ENCODE measurements around the gene DIP2C.
"Not testable (repeated sequence)": the region's sequence is repeated elsewhere in the genome, so short reads cannot be mapped to it uniquely, and the experiment has no call there.

Gene DIP2C

GRCh38 chr10:310976-311639 is 378.4 kb downstream of the DIP2C start:
- no peak for DNase-seq

- DNase-seq, result no peak
Measured at GRCh38 chr10:310371-310770, 379.1 kb downstream of the DIP2C start.

- DNase-seq, result no peak
Measured at GRCh38 chr10:308572-309085, 380.8 kb downstream of the DIP2C start.

GRCh38 chr10:308101-308500 is 381.4 kb downstream of the DIP2C start:
- DNase-seq, result no peak

- no peak for DNase-seq
Measured at GRCh38 chr10:307659-308058, 381.8 kb downstream of the DIP2C start.

GRCh38 chr10:306675-307185 is 382.7 kb downstream of the DIP2C start:
- DNase-seq, result no peak

- DNase-seq, result no peak
Measured at GRCh38 chr10:306007-306674, 383.3 kb downstream of the DIP2C start.

GRCh38 chr10:305034-305433 is 384.4 kb downstream of the DIP2C start:
- no peak for DNase-seq

GRCh38 chr10:301536-301935 is 387.9 kb downstream of the DIP2C start:
- no peak for DNase-seq

GRCh38 chr10:300580-300979 is 388.9 kb downstream of the DIP2C start:
- DNase-seq, result not testable (repeated sequence)

GRCh38 chr10:299969-300368 is 389.5 kb downstream of the DIP2C start:
- DNase-seq, result no peak

- no peak for DNase-seq
Measured at GRCh38 chr10:299512-299911, 390.0 kb downstream of the DIP2C start.

GRCh38 chr10:298033-298432 is 391.4 kb downstream of the DIP2C start:
- DNase-seq, result no peak

GRCh38 chr10:297567-297966 is 391.9 kb downstream of the DIP2C start:
- no peak for DNase-seq

- DNase-seq, result no peak
Measured at GRCh38 chr10:293636-294035, 395.8 kb downstream of the DIP2C start.

GRCh38 chr10:290026-290725 is 399.3 kb downstream of the DIP2C start:
- DNase-seq, result no peak

GRCh38 chr10:289581-289980 is 399.9 kb downstream of the DIP2C start:
- no peak for DNase-seq

GRCh38 chr10:288316-289200 is 400.9 kb downstream of the DIP2C start:
- DNase-seq, result no peak

GRCh38 chr10:287814-288213 is 401.7 kb downstream of the DIP2C start:
- no peak for DNase-seq

GRCh38 chr10:287026-287709 is 402.3 kb downstream of the DIP2C start:
- no peak for DNase-seq

GRCh38 chr10:285216-285615 is 404.3 kb downstream of the DIP2C start:
- DNase-seq, result no peak

- peak; percentile 34 for DNase-seq
Measured at GRCh38 chr10:283916-284356, 405.5 kb downstream of the DIP2C start.
